ENCODE measurements around the gene ADAMTSL5.
"Not testable (repeated sequence)": the region's sequence is repeated elsewhere in the genome, so short reads cannot be mapped to it uniquely, and the experiment has no call there.

Gene ADAMTSL5

DNA sequence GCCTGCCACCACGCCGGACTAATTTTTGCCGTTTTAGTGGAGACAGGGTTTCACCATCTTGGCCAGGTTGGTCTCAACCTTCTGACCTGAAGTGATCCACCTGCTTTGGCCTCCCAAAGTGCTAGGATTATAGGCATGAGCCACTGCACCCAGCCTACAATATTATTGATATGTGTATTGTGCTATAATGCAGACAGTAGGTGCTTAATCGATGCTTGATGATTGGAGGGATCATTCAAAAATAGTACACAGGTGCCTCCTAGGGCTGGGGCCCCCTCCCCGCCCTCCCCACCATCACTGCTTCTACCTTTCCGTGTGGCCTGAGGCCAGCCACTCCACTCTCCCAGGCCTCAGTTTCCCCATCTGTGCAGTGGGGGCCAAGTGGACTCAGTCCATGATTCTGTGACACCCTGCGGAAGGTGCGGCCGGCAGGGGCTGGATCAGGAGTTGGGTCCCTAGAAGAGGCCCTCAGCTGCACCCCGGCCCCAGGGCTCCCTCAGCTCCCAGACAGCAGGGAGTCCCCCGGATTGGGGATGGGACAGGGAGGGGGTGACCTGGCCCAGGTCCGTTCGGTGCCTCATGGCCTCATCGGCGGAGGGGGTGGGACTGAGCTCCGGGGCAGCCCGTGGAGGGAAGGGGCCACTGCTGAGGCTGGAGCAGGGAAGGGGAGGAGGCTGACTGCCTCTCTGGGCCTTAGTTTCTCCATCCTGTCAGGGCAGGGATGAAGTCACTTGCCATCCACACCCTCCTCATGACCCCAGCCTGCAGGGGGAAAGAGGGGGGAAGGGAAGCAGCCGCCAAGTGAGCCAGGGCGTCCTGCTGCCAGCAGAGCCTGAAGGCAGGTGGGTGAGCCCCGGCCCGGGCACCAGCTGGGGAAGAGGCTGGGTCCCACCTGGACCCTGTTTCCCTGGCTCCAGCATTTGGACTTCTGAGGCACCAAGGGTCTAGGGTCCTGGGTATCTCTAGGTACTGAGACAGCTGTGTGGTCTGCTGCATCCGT lies 1.2 kb downstream of the ADAMTSL5 start:
- no peak for FAIRE-seq

DNA sequence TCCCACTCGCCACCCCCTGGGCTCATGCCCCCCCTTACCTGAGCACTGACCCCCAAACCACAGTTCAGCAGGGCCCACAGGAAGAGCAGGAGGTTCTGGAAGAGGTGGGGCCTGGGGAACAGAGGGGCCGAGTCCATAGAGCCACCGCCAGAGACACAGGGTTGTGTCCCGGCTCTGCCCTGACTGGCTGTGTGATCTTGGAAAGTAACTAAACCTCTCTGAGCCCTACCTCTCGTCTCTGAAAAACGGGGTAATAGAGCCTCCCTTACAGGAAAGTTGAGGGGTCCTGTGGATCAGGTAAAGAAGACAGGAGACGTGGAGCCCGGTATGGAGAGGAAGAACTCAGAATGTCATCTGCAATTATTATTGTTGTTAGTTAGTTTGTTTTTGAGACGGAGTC lies 2.0 kb downstream of the ADAMTSL5 start:
- no peak for FAIRE-seq

DNA sequence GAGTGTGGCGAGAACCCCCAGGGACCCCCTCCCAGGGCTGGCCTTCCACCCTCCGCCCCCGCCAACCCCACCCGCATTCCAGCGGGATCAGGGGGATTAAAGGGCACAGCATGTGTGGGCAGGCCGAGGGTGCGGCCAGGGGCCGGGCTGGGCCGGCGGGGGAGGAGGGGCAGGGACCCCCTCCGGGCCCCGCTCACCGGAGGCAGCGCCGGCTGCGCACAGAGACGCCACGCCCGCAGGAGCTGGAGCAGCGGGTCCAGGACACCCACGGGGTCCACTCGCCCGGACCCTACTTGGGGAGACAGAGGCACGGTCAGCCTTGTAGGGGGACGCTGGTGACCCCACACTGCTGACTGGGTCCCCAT lies 2.4 kb downstream of the ADAMTSL5 start:
- no peak for FAIRE-seq

DNA sequence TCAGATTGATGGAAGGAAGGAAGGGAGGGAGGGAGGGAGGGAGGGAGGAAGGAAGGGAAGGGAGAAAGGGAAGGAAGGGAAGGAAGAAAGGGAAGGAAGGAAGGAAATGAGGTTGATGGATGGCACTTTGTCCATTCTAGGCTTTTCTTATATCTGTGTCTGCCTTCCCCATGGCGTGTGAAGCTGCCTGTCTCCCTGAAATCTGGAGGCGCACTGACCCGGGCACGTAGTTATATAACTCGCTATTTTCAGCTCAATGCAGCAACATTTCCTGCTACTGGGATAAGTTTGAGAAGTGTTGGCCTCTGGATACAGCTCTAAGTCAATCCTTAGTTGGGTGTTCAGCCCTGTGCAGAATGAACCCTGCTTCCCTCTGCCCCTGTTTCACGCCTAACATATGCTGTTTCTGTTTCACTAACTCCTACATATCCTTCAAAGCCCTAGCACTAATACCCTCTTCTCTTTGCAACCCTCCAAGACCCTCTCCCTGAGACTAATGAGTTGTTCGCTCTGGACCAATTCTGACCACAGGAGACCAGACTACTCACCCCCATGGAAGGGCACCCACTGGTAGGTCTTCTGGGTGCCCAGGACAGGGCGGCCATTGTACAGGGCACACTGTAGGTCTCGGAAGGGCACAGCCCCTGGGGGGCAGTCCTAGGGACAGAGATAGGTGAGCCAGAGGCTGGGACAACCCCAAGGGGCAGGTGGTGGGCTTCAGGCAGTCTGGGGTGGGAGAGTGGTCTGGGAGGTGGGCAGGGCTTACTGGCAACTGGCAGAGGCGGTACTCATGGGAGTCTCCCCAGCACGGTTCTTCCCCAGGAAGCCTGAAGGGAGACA lies 3.0 kb downstream of the ADAMTSL5 start:
- FAIRE-seq = peak; percentile 19

DNA sequence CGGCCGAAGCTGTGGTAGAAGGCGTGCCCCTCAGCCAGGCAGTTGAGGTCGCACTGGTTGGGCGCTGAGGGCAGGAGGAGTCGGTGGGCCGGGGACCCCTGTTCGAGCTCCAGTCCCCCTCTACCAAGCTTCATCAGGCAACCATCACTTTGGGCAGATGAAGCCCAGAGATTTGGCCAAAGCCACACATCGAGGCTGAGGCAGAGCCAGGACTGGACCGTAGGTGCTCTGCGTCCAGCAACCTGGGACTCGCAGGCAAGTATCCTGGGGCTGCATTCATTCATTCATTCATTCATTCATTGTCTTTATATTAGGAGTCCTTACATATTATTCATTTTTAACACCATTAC lies 4.3 kb downstream of the ADAMTSL5 start:
- FAIRE-seq = no peak

DNA sequence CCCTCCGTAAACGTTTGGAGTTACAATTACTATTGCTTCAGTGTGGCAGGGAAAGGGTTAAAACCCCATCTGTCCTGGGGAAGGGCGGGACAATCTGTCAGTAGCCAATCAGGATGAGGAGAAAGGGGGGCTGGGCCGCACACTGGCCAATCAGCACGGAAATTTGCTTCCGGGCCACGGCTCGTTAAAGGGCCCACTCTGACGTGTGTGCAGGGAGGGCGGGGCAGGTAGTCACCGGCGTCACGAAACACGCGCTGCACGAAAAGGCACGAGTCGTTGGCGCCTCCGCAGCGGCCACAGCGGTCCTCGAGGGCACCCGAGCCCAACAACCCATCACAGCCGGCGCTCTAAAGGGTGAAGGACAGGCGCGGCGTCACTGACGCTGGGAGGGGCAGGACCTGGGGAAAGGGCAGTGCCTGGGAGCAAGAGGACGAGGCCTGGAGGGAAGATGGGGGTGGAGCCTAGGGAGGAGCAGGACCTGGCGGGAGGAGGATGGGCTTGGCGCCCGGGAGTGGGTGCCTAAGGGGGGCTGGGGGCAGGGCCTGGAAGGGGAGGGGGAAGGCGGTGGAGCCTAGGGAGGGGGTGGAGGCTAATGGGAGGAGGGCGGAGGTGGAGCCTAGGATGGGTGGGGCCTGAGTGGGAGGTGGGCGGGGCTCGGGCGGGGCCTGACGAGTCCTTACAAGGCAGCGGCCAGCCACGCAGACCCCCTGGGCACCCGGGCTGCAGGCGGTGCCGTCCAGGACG lies 4.9 kb downstream of the ADAMTSL5 start:
- FAIRE-seq = peak; percentile 96

DNA sequence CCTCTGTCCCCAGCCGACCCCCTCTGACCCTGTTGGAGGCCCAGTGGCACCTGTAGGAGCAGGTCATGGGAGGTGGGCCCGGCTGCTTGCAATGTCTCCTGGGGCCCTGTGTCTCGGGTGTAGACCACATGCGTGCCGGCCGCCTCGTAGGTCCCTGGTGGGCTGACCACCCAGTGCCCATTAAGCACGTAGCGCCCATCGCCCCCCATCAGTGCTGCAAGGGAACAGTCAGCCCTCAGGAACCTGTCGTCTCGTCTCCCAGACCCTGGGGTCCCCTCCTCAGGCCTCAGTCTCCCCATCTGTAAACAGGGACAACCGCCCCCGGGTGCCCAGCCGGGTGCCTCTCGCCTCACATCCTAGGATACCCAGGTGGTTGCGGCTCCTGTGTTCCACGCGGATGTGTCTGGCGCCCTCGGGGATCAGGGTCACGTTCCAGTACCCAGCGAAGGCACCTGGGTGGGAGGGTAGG lies 5.6 kb downstream of the ADAMTSL5 start:
- no peak for FAIRE-seq

DNA sequence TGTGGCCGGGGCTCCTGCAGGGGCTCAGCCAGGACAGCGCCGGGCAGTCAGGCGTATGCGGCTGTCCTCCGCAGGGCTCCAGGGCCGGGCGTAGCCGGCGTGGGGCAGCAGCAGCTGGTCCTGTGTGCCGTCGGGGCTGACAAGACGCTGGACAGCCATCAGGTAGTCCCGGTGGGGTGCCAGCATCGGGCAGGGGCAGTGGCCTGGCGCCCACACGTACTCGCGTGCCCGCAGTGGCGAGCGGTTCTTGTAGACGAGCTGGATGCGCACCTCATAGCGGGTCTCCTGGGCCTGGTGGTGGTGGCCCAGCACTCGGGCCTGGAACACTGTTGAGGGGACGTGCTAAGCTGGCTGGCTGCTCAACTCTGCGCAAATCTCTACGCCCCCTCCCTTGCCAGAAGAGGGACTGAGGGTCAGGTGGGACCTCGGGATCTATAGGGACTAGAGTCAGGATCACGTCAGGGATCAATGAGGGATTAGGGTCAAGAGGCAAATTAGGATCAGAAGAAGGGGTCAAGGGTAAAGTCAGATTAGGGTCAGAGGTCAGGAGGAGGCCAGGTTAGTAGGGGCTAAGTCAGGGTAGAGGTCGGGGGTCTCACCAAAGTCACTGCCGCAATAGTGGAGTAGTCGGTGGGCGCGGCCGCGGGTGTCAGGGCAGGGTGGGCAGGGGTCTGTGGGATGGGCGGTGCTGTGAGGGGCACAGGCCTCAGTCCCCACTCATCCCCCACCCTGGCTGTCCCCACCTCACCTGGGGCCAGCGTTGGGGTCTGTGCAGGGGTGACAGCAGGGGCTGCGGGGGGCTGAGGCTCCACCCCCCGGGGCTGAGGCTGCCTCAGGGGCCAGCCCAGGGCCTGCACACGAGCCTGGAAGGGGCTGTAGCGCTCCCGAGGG lies 6.6 kb downstream of the ADAMTSL5 start:
- no peak for FAIRE-seq

DNA sequence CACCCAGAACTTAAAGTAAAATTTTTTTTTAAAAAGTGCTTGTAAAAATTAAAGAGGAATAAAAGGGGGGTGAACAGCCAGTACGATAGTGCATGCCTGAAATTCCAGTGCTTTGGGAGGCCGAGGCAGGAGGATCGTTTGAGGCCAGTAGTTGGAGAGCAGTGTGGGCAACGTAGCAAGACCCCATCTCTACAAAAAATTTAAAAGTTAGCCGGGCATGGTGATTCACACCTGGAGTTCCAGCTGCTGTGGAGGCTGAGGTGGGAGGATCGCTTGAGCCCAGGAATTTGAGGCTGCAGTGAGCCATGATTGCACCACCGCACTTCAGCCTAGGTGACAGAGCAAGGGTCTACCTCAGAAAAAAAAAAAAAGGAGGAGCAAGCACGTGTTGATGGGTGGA lies 7.8 kb downstream of the ADAMTSL5 start:
- no peak for FAIRE-seq

DNA sequence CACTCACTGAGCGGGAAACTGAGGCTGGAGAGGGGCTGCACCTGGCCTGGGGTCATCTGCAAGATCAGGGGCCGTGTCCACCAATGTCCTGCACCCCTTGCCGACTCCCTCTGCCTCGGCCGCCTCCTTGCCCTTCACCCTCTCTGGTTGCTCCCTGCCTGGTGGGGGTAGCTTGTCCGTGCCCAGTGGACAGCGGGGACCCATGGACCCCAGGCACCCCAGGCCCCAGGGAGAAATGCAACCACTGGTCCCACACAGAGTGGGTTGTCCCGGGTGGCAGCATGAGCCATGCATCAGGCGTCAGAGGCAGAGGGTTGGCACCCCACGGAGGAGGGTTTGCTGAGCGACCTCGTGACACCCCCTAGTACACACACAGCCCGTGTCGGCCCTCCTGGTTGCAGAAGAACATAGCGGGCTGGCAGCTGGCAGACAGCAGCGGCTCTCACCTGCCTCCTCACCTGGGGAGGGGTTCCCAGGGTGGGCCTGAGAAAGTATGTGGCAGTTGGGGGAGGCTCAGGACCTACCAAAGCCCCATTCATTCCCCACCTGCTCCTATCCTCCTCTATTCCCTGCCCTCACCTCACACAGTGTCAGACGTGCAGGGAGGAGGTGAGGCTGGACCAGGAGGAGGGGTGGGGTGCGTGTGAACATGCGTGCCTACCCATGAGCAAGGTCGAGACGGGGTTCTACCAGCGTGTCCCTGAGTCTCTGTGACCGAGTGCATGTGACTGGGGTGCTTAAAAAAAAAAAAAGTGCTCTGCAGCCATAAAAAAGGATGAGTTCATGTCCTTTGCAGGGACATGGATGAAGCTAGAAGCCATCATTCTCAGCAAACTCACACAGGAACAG lies 8.7 kb downstream of the ADAMTSL5 start:
- no peak for FAIRE-seq

DNA sequence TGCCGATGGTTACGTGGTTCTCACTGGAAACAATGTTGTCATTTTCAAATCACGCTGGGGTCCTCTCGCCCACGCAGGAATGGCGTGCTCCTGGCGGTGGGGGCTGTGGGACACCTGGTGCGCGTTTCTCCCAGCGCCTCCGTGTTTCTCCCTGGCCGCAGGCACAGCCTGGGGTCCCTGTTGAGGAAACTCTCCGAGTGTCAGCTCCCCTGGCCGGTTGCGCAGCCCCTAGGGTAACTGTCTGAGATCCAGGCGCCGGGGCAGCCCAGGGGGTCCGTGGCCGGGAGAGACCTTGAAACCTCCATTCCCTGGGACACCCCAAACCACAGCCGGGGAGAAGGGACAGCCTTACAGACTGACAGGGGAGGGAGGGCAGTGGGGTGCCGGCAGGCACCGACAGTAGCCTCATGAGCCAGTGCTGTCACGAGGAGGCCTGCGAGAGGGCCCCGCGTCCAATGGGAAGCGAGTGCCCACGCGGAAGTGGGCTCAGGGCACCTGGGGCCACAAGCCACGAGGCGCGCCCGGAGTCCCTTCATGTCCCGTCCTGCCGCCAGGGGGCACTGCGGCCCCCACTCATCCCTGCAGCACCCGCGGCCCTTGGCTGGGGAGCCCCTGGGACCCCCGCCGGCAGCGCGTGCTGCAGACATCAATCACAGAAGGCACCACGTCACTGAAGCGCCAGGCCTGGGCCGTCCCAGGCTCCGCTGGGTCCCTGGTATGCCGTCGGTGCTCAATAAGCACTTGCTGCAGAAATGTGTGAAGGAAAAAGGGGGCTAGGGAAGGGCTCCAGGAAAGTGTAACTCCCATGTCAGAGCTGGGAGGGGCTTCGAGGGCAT lies 9.5 kb downstream of the ADAMTSL5 start:
- FAIRE-seq = no peak

DNA sequence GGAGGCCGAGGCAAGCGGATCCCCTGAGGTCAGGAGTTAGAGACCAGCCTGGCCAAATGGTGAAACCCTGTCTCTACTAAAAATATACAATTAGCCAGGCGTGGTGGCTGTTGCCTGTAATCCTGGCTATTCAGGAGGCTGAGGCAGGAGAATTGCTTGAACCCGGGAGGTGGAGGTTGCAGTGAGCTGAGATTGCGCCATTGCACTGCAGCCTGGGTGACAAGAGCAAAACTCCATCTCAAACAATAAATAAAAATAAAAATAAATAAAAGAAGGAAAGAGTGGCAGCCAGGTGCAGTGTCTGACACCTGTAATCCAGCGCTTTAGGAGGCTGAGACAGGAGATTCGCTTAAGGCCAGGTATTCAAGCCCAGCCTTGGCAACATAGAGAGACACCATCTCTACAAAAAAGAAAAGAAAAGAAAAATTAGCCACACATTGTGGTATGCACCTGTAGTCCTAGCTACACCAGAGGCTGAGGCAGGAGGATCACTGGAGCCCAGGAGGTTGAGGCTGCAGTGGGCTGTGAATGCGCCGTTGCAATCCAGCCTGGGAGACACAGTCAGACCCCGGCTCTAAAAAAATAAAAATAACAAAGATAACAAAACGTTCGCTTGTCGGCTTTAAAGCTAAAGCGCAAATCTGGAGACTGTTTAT lies 10.3 kb downstream of the ADAMTSL5 start:
- no peak for FAIRE-seq

DNA sequence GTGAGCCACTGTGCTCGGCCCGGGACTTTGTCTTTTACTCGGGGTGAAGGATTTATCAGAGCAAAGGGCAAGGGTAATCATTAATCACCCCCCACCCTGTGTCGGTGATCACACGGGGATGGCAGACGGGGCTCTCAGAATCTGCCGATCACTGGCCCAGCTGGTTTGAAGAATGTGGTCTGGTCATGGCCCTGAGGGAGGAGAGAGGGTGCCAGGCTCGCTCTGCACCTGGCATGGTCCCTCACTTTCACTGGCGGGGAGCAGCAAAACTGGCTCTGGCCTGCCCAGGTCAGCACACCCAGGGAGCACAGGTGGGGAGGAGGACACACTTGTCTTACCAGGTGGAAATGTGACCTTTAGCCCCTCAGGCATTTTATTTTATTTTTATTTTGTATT lies 11.6 kb downstream of the ADAMTSL5 start:
- no peak for FAIRE-seq

DNA sequence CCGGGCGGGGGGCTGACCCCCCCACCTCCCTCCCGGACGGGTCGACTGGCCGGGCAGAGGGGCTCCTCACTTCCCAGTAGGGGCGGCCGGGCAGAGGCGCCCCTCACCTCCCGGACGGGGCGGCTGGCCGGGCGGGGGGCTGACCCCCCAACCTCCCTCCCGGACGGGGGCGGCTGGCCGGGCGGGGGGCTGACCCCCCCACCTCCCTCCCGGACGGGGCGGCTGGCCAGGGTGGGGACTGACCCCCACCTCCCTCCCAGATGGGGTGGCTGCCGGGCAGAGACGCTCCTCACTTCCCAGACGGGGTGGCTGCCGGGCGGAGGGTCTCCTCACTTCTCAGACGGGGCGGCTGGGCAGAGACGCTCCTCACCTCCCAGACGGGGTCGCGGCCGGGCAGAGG lies 13.6 kb downstream of the ADAMTSL5 start:
- not testable (repeated sequence) for FAIRE-seq

DNA sequence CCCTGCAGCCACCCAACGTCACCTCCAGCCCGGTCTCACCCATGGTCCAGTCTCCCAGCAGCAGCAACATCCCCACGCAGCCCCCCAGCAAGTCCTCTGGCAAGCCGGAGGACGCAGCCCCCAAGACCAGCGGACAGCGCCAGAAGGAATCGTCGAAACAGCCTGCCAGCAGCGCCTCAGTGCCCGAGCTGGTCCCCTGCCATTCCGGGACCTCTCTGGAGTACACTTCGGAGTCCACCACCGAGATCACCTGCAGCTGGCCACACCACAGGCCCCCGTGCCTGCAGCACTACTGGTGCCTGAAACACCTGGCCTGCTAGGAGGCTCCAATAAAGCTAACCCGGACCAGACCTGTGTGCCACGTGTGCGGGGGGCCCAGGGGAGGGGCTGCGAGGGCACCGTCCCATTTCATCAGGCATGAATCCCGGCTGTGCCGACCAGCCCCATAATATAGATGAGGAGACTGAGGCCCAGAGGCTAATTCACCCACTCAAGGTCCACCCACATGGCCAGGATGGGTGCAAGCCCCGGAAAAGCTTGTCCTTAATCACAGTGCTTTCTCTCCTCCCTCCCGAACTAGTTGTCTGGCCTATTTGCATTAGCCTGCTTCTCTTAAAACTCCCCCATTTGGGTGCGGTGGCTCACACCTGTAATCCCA lies 15.1 kb downstream of the ADAMTSL5 start:
- no peak for FAIRE-seq

DNA sequence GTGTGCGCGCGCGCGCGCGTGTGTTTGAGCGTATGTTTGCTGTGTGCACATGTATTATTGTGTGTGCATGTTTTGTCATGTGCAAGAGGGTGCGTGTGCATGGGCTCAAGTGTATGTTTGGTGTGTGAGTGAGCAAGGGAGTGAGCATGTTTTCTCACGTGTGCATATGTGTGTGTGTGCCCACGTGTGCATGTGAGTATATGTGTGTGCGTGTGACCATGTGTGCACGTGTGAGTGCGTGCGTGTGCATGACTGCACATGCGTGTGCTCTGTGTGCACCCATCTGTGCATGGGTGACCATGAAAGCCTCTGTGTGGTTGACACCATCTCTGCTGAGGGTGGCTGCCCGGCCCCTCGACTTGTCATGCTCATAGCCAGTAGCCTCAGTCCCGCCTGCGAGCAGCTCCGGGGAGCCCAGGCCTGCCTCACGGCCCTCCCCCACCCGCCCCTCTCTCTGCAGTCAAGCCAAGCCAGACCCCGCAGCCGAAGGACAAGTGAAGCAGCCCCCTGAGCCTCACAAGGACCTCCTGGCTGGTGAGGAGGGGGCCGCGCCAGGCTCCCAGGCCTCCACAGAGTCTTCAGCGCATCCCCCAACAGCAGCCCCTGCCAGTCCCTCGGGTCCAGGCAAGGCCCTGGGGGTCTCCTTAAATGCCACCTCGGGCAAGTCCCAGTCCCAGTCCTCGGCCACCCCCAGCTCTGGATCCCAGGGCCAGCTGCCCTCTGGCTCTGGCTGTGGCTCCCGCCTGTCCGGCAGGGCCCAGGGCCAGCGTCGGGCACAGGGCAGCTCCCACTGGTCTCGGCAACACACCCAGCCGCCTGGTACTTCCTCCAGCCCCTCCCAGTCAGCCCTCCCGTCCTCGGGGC lies 15.9 kb downstream of the ADAMTSL5 start:
- no peak for FAIRE-seq

DNA sequence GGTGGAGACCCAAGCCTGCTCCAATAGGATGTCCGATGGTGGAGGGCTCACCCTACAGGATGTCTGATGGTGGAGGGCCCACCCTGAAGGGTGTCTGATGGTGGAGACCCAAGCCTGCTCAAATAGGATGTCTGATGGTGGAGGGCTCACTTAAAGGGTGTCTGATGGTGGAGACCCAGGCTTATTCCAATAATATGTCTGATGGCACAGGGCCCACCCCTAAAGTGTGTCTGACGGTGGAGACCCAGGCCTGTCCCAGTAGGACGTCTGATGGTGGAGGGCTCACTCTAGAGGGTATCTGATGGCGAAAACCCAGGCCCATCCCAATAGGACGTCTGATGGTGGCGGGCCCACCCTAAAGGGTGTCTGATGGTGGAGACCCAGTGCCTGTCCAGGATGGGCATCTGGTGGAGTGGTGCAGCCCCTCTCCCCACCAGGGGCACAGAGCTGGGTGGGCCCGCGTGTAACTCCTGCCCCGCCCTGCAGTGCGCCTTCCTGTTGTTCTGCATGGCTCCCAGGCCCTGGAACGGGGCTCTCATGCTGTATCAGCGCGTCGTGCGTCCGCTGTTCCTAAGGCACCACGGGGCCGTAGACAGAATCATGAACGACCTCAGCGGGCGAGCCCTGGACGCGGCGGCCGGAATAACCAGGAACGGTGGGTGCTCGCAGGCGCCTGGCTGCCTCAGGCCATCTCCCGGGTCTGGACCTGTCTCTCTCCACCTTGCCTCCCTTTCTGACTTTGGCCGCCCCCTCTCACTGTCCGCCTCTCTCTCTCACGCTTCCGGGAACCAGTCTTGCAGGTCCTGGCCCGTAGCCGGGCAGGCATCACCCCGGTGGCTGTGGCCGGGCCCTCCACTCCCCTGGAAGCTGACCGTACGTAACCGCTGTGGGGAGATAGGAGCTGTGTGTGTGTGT lies 16.8 kb downstream of the ADAMTSL5 start:
- FAIRE-seq = no peak
